NCI-H2081 treated with DMSO at 0.1 percent for 48 hours (cell line): ENCODE data around the gene KCTD6.
"Not testable (repeated sequence)": the region's sequence is repeated elsewhere in the genome, so short reads cannot be mapped to it uniquely, and the experiment has no call there.

Source experiments
- DNase-seq: peaks from one replicate; lab custom pipeline; 2025; lab: John Stamatoyannopoulos, UW

The KCTD6 gene

GRCh38 chr3:58524326-58524888, 32.5 kb downstream of the KCTD6 start:
- no peak for DNase-seq

GRCh38 chr3:58526515-58526957, 34.6 kb downstream of the KCTD6 start:
- DNase-seq = no peak

GRCh38 chr3:58527440-58527839, 35.5 kb downstream of the KCTD6 start:
- not testable (repeated sequence) for DNase-seq

- no peak for DNase-seq
Measured at GRCh38 chr3:58528629-58529028, 36.7 kb downstream of the KCTD6 start.

- no peak for DNase-seq
Measured at GRCh38 chr3:58529516-58530353, 37.8 kb downstream of the KCTD6 start.

GRCh38 chr3:58530354-58530865, 38.5 kb downstream of the KCTD6 start:
- no peak for DNase-seq

- DNase-seq = no peak
Measured at GRCh38 chr3:58531555-58531954, 39.7 kb downstream of the KCTD6 start.

- DNase-seq = no peak
Measured at GRCh38 chr3:58531956-58532355, 40.1 kb downstream of the KCTD6 start.

GRCh38 chr3:58532794-58533220, 40.9 kb downstream of the KCTD6 start:
- DNase-seq = no peak

- DNase-seq = no peak
Measured at GRCh38 chr3:58534592-58535494, 42.9 kb downstream of the KCTD6 start.

GRCh38 chr3:58535531-58536500, 43.9 kb downstream of the KCTD6 start:
- no peak for DNase-seq

- DNase-seq = no peak
Measured at GRCh38 chr3:58536501-58537411, 44.9 kb downstream of the KCTD6 start, which contains the start of gene ACOX2. TSS of gene ACOX2 (minus strand) at chr3:58537190. CDS start at chr3:58535106, 2,084 bp downstream.

- DNase-seq = no peak
Measured at GRCh38 chr3:58537412-58538301, 45.8 kb downstream of the KCTD6 start.

- no peak for DNase-seq
Measured at GRCh38 chr3:58539626-58540025, 47.7 kb downstream of the KCTD6 start.

GRCh38 chr3:58540176-58540858, 48.4 kb downstream of the KCTD6 start:
- no peak for DNase-seq

GRCh38 chr3:58544541-58544940, 52.6 kb downstream of the KCTD6 start:
- DNase-seq = no peak

- no peak for DNase-seq
Measured at GRCh38 chr3:58551636-58552180, 59.8 kb downstream of the KCTD6 start.
